ENCODE results near the gene DCUN1D3.

The DCUN1D3 gene

GRCh38 chr16:20846030-20846429, 54.1 kb downstream of the DCUN1D3 start:
- ChIA-PET POLR2A (no interaction called here), CTCF (interaction anchor here (1.4 to 9.5 kb wide), 5 partner anchors 227 to 311 kb away, joined by 3 to 135 read pairs (median 12); no protein-coding TSS in a partner anchor)
- no peak overlapping the region for H3K4me3 ChIP-seq (ENCODE audit: low read depth, low read length)
- no peak for DNase-seq (ENCODE audit: low read depth, low spot score)
- TF ChIP-seq CTCF (IDR thresholded peaks at IDR 0.05; ENCODE audit: insufficient read depth, low read length, missing control alignments): no peak

- no peak overlapping the region for H3K4me3 ChIP-seq (ENCODE audit: low read depth, low read length)
- no peak for DNase-seq (ENCODE audit: low read depth, low spot score)
- ChIA-PET POLR2A (no interaction called here), CTCF (interaction anchor here (0.5 to 9.5 kb wide), 5 partner anchors 28 to 313 kb away, joined by 3 to 135 read pairs (median 4); partner anchors contain the start of genes ERI2 and REXO5)
- TF ChIP-seq CTCF (IDR thresholded peaks at IDR 0.05; ENCODE audit: insufficient read depth, low read length, missing control alignments): no peak
Observed at GRCh38 chr16:20844588-20844987, 55.6 kb downstream of the DCUN1D3 start.

- CTCF ChIA-PET: interaction anchor here (1.3 to 9.5 kb wide), 4 partner anchors 28 to 240 kb away, joined by 3 to 135 read pairs (median 4); partner anchors contain the start of genes ERI2 and REXO5
- DNase-seq (ENCODE audit: low read depth, low spot score): no peak
- TF ChIP-seq CTCF (IDR thresholded peaks at IDR 0.05; ENCODE audit: insufficient read depth, low read length, missing control alignments): no peak
- H3K4me3 ChIP-seq (ENCODE audit: low read depth, low read length): no peak overlapping the region
- POLR2A ChIA-PET: no interaction called here
Observed at GRCh38 chr16:20844054-20844453, 56.1 kb downstream of the DCUN1D3 start.

GRCh38 chr16:20839504-20839903, 60.7 kb downstream of the DCUN1D3 start:
- no peak for TF ChIP-seq CTCF (IDR thresholded peaks at IDR 0.05; ENCODE audit: insufficient read depth, low read length, missing control alignments)
- CTCF ChIA-PET: interaction anchor here (1.3 kb wide), 1 partner anchor 9 kb away, joined by 3 read pairs; no protein-coding TSS in a partner anchor
- no peak overlapping the region for H3K4me3 ChIP-seq (ENCODE audit: low read depth, low read length)
- no peak for DNase-seq (ENCODE audit: low read depth, low spot score)
- POLR2A ChIA-PET: no interaction called here

- DNase-seq (ENCODE audit: low read depth, low spot score): no peak
- POLR2A ChIA-PET: no interaction called here
- TF ChIP-seq CTCF (IDR thresholded peaks at IDR 0.05; ENCODE audit: insufficient read depth, low read length, missing control alignments): no peak
- CTCF ChIA-PET: interaction anchor here (1.3 kb wide), 1 partner anchor 10 kb away, joined by 3 read pairs; no protein-coding TSS in a partner anchor
- H3K4me3 ChIP-seq (ENCODE audit: low read depth, low read length): no peak overlapping the region
Observed at GRCh38 chr16:20838240-20838639, 61.9 kb downstream of the DCUN1D3 start.

GRCh38 chr16:20833086-20833485, 67.1 kb downstream of the DCUN1D3 start:
- POLR2A ChIA-PET: no interaction called here
- CTCF ChIA-PET: interaction anchor here (0.8 to 0.9 kb wide), 2 partner anchors 10 to 14 kb away, joined by 3 read pairs; no protein-coding TSS in a partner anchor
- TF ChIP-seq CTCF (IDR thresholded peaks at IDR 0.05; ENCODE audit: insufficient read depth, low read length, missing control alignments): no peak

More at GRCh38 chr16:20833086-20833485, 67.1 kb downstream of the DCUN1D3 start:
- no peak overlapping the region for H3K4me3 ChIP-seq (ENCODE audit: low read depth, low read length)
- DNase-seq (ENCODE audit: low read depth, low spot score): no peak

Data from AG04449 (cell line).